ENCODE results near the gene DUT.

Gene DUT

DNA sequence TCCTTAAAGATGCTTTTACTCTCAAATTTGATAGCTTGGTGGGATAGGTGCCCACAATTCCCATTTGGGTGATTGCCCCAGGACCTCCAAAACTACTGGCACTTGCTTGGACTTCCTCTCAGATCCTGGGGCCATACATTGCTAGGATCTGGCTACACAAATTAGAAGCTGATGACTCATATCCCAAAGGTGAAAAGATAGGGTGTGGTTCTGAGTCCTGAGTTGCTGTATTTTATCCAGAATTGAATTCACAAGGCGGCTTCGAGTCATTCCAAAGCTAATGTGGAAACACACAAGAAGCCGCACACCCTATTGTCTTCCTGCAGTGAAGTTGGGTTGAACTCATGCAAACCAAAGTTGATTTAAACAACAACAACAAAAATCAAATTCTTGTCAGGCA lies 53.4 kb downstream of the DUT start:
- no peak for TF ChIP-seq ZC3H10 (CRISPR knock-in tag; IDR thresholded peaks at IDR 0.05)
- TF ChIP-seq, protein P1, sequence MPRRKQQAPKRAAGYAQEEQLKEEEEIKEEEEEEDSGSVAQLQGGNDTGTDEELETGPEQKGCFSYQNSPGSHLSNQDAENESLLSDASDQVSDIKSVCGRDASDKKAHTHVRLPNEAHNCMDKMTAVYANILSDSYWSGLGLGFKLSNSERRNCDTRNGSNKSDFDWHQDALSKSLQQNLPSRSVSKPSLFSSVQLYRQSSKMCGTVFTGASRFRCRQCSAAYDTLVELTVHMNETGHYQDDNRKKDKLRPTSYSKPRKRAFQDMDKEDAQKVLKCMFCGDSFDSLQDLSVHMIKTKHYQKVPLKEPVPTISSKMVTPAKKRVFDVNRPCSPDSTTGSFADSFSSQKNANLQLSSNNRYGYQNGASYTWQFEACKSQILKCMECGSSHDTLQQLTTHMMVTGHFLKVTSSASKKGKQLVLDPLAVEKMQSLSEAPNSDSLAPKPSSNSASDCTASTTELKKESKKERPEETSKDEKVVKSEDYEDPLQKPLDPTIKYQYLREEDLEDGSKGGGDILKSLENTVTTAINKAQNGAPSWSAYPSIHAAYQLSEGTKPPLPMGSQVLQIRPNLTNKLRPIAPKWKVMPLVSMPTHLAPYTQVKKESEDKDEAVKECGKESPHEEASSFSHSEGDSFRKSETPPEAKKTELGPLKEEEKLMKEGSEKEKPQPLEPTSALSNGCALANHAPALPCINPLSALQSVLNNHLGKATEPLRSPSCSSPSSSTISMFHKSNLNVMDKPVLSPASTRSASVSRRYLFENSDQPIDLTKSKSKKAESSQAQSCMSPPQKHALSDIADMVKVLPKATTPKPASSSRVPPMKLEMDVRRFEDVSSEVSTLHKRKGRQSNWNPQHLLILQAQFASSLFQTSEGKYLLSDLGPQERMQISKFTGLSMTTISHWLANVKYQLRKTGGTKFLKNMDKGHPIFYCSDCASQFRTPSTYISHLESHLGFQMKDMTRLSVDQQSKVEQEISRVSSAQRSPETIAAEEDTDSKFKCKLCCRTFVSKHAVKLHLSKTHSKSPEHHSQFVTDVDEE (CRISPR knock-in tag; IDR thresholded peaks at IDR 0.05), result no peak
- ATAC-seq, result no peak

DNA sequence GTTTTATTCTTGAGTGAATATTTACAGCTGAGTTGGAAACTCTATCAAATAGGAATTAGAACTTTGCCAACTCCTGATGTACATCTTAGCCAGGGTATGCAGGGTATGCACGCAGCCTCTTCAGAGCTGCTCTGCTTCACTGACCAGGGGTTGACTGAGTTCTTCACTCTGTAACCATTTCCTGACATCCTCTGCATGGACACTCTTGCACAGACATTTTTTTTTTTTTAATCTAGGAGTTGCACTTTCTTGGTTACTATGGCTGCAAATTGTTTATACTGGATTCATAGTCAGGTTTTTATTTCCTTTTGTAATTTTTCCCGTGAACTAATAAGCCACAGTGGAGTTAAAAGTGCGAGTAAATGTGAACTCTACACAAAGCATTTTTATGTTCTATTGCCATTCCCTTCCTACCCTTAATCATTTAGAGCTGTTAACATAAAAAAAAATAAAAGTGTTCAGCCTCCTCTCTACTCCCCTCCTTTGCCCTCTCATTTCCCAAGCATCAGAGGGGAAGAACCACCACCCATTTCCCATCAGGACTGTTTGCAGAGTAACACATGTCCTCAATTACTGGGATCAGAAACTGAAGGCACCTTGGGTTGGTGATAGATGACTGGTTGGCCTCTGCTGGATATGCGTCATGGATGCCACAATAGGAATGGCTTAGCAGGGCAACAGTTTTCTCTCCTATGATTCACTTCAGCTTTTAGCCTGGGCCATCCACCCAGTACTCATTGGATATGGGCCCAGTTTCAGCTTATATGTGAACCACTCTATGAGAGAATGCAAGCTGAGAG lies 54.0 kb downstream of the DUT start:
- TF ChIP-seq TOX (CRISPR knock-in tag; IDR thresholded peaks at IDR 0.05; ENCODE audit: borderline replicate concordance) (0 out of 2 replicates have a peak, but pooled peaks have one; percentile 73), ZC3H10 (CRISPR knock-in tag; IDR thresholded peaks at IDR 0.05) (0 out of 2 replicates have a peak, but pooled peaks have one; percentile 25), ISL1 (CRISPR knock-in tag; IDR thresholded peaks at IDR 0.05) (no peak), CSDC2 (CRISPR knock-in tag; IDR thresholded peaks at IDR 0.05) (no peak), RARB (CRISPR knock-in tag; IDR thresholded peaks at IDR 0.05) (peak; percentile 64; the same call in 1 of the 2 replicates), SNAI2 (CRISPR knock-in tag; IDR thresholded peaks at IDR 0.05) (no peak)
- TF ChIP-seq, protein P2, sequence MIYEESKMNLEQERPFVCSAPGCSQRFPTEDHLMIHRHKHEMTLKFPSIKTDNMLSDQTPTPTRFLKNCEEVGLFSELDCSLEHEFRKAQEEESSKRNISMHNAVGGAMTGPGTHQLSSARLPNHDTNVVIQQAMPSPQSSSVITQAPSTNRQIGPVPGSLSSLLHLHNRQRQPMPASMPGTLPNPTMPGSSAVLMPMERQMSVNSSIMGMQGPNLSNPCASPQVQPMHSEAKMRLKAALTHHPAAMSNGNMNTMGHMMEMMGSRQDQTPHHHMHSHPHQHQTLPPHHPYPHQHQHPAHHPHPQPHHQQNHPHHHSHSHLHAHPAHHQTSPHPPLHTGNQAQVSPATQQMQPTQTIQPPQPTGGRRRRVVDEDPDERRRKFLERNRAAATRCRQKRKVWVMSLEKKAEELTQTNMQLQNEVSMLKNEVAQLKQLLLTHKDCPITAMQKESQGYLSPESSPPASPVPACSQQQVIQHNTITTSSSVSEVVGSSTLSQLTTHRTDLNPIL (CRISPR knock-in tag; IDR thresholded peaks at IDR 0.05; ENCODE audit: low read depth), result no peak
- TF ChIP-seq, protein P3, sequence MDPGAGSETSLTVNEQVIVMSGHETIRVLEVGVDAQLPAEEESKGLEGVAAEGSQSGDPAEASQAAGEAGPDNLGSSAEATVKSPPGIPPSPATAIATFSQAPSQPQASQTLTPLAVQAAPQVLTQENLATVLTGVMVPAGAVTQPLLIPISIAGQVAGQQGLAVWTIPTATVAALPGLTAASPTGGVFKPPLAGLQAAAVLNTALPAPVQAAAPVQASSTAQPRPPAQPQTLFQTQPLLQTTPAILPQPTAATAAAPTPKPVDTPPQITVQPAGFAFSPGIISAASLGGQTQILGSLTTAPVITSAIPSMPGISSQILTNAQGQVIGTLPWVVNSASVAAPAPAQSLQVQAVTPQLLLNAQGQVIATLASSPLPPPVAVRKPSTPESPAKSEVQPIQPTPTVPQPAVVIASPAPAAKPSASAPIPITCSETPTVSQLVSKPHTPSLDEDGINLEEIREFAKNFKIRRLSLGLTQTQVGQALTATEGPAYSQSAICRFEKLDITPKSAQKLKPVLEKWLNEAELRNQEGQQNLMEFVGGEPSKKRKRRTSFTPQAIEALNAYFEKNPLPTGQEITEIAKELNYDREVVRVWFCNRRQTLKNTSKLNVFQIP (CRISPR knock-in tag; IDR thresholded peaks at IDR 0.05; ENCODE audit: borderline replicate concordance, low read depth), result no peak
- TF ChIP-seq, protein P1 (CRISPR knock-in tag; IDR thresholded peaks at IDR 0.05), result no peak
- ATAC-seq, result peak; percentile 92

DNA sequence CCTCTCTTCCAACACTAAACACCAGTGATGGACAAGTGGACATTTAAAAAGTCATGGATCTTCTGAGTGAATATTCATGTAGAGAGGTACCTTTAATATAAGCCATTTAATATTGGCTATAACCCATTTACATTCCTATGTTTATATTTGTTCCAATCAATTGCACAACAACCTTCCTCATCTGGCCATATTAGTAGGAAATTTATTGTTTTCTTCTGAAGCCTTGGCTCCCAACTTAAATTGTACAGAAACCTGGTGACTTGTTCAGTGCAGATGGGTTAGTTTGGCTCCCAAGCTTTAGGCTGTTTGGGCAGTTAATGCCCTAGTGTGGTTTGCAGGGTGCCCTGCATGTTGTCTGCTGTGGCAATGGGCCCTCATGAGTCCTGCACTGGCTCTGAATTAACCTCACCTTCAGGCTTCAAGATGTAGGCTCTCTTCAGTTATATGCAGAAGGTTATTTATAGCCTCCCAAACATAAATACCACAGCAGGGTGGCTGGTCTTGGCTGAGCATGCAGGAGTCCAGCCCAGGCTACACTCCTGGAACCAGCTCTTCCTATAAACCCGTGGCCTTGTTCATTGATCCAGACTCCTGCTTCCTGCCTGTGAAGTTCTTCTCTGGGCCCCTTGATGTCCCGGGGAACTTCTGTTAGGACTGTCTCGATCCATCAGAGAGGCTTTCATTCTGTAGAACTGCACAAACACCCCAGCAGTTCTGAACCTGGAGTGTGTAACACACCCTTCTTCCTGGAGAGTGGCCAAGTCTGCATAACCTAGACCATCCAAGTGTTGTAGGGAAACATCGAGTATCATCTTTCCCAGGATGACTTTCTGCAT lies 57.0 kb downstream of the DUT start:
- ATAC-seq, result peak; percentile 15

More for the DNA sequence above, 57.0 kb downstream of the DUT start:
- no peak for TF ChIP-seq ZC3H10 (CRISPR knock-in tag; IDR thresholded peaks at IDR 0.05)
- TF ChIP-seq, protein P3 (CRISPR knock-in tag; IDR thresholded peaks at IDR 0.05; ENCODE audit: borderline replicate concordance, low read depth), result no peak
- TF ChIP-seq GLIS3 (CRISPR knock-in tag; IDR thresholded peaks at IDR 0.05), result no peak
- no peak for TF ChIP-seq SNAI2 (CRISPR knock-in tag; IDR thresholded peaks at IDR 0.05)
- TF ChIP-seq, protein P2 (CRISPR knock-in tag; IDR thresholded peaks at IDR 0.05; ENCODE audit: low read depth), result no peak
- TF ChIP-seq ZNF8 (CRISPR knock-in tag; IDR thresholded peaks at IDR 0.05), result no peak
- TF ChIP-seq OSR1 (CRISPR knock-in tag; IDR thresholded peaks at IDR 0.05), result no peak
- no peak for TF ChIP-seq PPARA (CRISPR knock-in tag; IDR thresholded peaks at IDR 0.05; ENCODE audit: borderline replicate concordance)
- TF ChIP-seq, protein P4, sequence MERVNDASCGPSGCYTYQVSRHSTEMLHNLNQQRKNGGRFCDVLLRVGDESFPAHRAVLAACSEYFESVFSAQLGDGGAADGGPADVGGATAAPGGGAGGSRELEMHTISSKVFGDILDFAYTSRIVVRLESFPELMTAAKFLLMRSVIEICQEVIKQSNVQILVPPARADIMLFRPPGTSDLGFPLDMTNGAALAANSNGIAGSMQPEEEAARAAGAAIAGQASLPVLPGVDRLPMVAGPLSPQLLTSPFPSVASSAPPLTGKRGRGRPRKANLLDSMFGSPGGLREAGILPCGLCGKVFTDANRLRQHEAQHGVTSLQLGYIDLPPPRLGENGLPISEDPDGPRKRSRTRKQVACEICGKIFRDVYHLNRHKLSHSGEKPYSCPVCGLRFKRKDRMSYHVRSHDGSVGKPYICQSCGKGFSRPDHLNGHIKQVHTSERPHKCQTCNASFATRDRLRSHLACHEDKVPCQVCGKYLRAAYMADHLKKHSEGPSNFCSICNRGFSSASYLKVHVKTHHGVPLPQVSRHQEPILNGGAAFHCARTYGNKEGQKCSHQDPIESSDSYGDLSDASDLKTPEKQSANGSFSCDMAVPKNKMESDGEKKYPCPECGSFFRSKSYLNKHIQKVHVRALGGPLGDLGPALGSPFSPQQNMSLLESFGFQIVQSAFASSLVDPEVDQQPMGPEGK (CRISPR knock-in tag; IDR thresholded peaks at IDR 0.05; ENCODE audit: borderline replicate concordance), result no peak
- TF ChIP-seq CSDC2 (CRISPR knock-in tag; IDR thresholded peaks at IDR 0.05), result no peak
- no peak for TF ChIP-seq TOX (CRISPR knock-in tag; IDR thresholded peaks at IDR 0.05; ENCODE audit: borderline replicate concordance)
- TF ChIP-seq ISL1 (CRISPR knock-in tag; IDR thresholded peaks at IDR 0.05), result no peak
- no peak for TF ChIP-seq RARB (CRISPR knock-in tag; IDR thresholded peaks at IDR 0.05)
- TF ChIP-seq TCF4 (CRISPR knock-in tag; IDR thresholded peaks at IDR 0.05; ENCODE audit: borderline replicate concordance), result no peak
- TF ChIP-seq ARNTL (CRISPR knock-in tag; IDR thresholded peaks at IDR 0.05; ENCODE audit: borderline replicate concordance, low read depth), result no peak
